WTC11 (cell line): ENCODE results near the gene CELSR2. TPM values are rescaled to one million over a fixed set of nuclear protein-coding genes. Genes with fewer than 3 reads are reported as not detected.

Experiments
- ATAC-seq: fragments of 200-7000 bp; cut with Tn5 transposase; 2 replicates; pipeline ENCODE4 v1.10.0; 2021; ENCODE audit warnings: mild to moderate bottlenecking, moderate library complexity
- CTCF ChIA-PET: fragments of 300-600 bp; sonication (Branson Sonifier 250); formaldehyde crosslinking; loops from one replicate; lab custom pipeline; 2021; ENCODE audit warnings: antibody characterized with exemption; lab: Charles Lee
- POLR2A ChIA-PET: fragments of 350-600 bp; sonication (Branson Sonifier 250); formaldehyde crosslinking; loops from one replicate; lab custom pipeline; 2021; ENCODE audit warnings: antibody characterized with exemption; lab: Charles Lee
- DNase-seq: peaks from one replicate; pipeline ENCODE4 v3.0.0; 2021; ENCODE audit warnings: low spot score
- H3K27ac Mint-ChIP-seq: 2 replicates; pipeline ENCODE4 v1.8.0; 2021; ENCODE audit warnings: mixed read lengths
- H3K27me3 Mint-ChIP-seq: 2 replicates; pipeline ENCODE4 v1.8.0; 2021; ENCODE audit warnings: low read depth, mild to moderate bottlenecking, moderate library complexity, mixed read lengths
- H3K36me3 Mint-ChIP-seq: 2 replicates; pipeline ENCODE4 v1.8.0; 2021; ENCODE audit warnings: mixed read lengths
- H3K4me1 Mint-ChIP-seq: 2 replicates; pipeline ENCODE4 v1.8.0; 2022; ENCODE audit warnings: mixed read lengths
- H3K4me3 Mint-ChIP-seq: 2 replicates; pipeline ENCODE4 v1.8.0; 2021; ENCODE audit warnings: mild to moderate bottlenecking, moderate library complexity, mixed read lengths
- H3K9me3 Mint-ChIP-seq: 2 replicates; pipeline ENCODE4 v1.8.0; 2021; ENCODE audit warnings: mixed read lengths
- CBFB ChIP-seq: sonication (generic); formaldehyde crosslinking; IDR thresholded peaks from 2 replicates; pipeline ENCODE4 v1.8.1; 2022; ENCODE audit warnings: mild to moderate bottlenecking, low read depth, missing genetic modification reagents
- EMX1 ChIP-seq: fragments of 250-450 bp; sonication (Bioruptor Pico); IDR thresholded peaks from 2 replicates; pipeline ENCODE4 v1.8.0; 2021; ENCODE audit warnings: mild to moderate bottlenecking
- GABPB1 ChIP-seq: sonication (generic); formaldehyde crosslinking; IDR thresholded peaks from 2 replicates; pipeline ENCODE4 v1.8.1; 2023; ENCODE audit warnings: mild to moderate bottlenecking, missing genetic modification reagents
- JAZF1 ChIP-seq: fragments of 250-450 bp; sonication (Bioruptor Pico); IDR thresholded peaks from 2 replicates; pipeline ENCODE4 v1.9.0; 2021; ENCODE audit warnings: moderate library complexity, mild to moderate bottlenecking, inconsistent platforms
- OVOL2 ChIP-seq: fragments of 250-450 bp; sonication (Bioruptor Pico); IDR thresholded peaks from 2 replicates; pipeline ENCODE4 v1.9.0; 2021; ENCODE audit warnings: mild to moderate bottlenecking, borderline replicate concordance
- SMAD3 ChIP-seq: sonication (generic); formaldehyde crosslinking; IDR thresholded peaks from 2 replicates; pipeline ENCODE4 v1.8.0; 2022; ENCODE audit warnings: missing genetic modification reagents, mild to moderate bottlenecking, borderline replicate concordance
- TCF7 ChIP-seq: sonication (generic); formaldehyde crosslinking; IDR thresholded peaks from 2 replicates; pipeline ENCODE4 v1.8.0; 2022; ENCODE audit warnings: mild to moderate bottlenecking, low read depth, missing genetic modification reagents, moderate library complexity
- TEAD1 ChIP-seq: sonication (generic); formaldehyde crosslinking; IDR thresholded peaks from 2 replicates; pipeline ENCODE4 v1.8.0; 2022; ENCODE audit warnings: mild to moderate bottlenecking, missing genetic modification reagents
- ZBTB21 ChIP-seq: sonication (generic); formaldehyde crosslinking; IDR thresholded peaks from 2 replicates; pipeline ENCODE4 v1.8.1; 2023; ENCODE audit warnings: mild to moderate bottlenecking, missing genetic modification reagents, borderline replicate concordance
- total RNA-seq: library from RNA; stranded (reverse); gene quantifications from 3 replicates; pipeline ENCODE4 v1.2.3, GENCODE V29; 2021
- TF ChIP-seq, protein P1 (sequence below): fragments of 250-450 bp; sonication (Bioruptor Pico); IDR thresholded peaks from 2 replicates; pipeline ENCODE4 v1.9.0; 2021; ENCODE audit warnings: mild to moderate bottlenecking
- TF ChIP-seq, protein P2 (sequence below): fragments of 250-450 bp; sonication (Bioruptor Pico); IDR thresholded peaks from 2 replicates; pipeline ENCODE4 v1.9.0; 2021; ENCODE audit warnings: moderate library complexity, mild to moderate bottlenecking, inconsistent platforms, borderline replicate concordance
- TF ChIP-seq, protein P3 (sequence below): sonication (generic); formaldehyde crosslinking; IDR thresholded peaks from 2 replicates; pipeline ENCODE4 v1.8.1; 2022; ENCODE audit warnings: mild to moderate bottlenecking, moderate library complexity, missing genetic modification reagents
- TF ChIP-seq, protein P4 (sequence below): sonication (generic); formaldehyde crosslinking; IDR thresholded peaks from 2 replicates; pipeline ENCODE4 v1.8.0; 2023; ENCODE audit warnings: missing genetic modification reagents, mild to moderate bottlenecking, borderline replicate concordance
- TF ChIP-seq, protein P5 (sequence below): sonication (generic); formaldehyde crosslinking; IDR thresholded peaks from 2 replicates; pipeline ENCODE4 v1.8.0; 2023; ENCODE audit warnings: missing genetic modification reagents
- TF ChIP-seq, protein P6 (sequence below): fragments of 200-600 bp; IDR thresholded peaks from 2 replicates; pipeline ENCODE4 v1.8.0; 2022; ENCODE audit warnings: antibody characterized with exemption

The CELSR2 gene
- total RNA-seq, 1 experiment from 2014 or later = 31.3 TPM

DNA sequence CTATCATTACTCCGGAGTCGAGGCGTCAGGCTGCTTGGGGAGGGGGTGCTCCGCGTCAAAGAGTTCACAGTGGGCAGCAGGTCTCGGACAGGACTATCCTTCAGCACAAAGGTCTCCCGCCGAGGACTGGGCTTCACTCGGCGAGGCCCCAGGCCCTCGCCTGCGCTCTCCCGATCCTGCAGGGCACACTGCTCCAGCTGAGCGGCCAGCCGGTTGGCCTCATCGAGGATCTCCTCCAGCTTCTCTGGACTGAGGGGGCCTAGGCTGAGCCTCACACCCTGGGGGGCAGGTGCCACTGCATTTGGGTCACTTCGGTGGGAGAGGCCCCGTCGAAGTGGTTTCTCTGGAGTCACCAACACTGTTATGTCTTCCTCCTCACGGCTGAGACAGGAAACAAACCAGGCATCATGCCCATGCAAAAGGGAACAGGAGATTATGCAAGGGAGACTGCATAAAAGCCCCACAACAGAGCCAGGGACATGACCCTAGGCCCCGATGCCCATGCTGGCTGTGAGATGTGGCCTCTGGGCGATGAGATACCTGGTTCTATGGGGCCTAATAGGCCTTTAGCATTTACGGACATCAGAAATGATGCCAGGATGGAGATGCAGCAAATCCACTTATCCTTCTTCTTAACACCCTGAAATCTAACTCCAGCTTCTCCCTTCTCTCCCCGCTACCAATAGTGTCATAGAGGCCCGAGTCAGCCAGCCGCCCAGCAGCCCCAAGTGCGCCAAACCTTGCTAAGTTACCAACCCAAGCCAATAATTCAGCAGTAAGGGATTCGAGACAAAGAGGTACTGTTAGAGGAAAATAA, 32.5 kb downstream of the CELSR2 start (continued):
- TF ChIP-seq, protein P1, sequence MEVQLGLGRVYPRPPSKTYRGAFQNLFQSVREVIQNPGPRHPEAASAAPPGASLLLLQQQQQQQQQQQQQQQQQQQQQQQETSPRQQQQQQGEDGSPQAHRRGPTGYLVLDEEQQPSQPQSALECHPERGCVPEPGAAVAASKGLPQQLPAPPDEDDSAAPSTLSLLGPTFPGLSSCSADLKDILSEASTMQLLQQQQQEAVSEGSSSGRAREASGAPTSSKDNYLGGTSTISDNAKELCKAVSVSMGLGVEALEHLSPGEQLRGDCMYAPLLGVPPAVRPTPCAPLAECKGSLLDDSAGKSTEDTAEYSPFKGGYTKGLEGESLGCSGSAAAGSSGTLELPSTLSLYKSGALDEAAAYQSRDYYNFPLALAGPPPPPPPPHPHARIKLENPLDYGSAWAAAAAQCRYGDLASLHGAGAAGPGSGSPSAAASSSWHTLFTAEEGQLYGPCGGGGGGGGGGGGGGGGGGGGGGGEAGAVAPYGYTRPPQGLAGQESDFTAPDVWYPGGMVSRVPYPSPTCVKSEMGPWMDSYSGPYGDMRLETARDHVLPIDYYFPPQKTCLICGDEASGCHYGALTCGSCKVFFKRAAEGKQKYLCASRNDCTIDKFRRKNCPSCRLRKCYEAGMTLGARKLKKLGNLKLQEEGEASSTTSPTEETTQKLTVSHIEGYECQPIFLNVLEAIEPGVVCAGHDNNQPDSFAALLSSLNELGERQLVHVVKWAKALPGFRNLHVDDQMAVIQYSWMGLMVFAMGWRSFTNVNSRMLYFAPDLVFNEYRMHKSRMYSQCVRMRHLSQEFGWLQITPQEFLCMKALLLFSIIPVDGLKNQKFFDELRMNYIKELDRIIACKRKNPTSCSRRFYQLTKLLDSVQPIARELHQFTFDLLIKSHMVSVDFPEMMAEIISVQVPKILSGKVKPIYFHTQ (CRISPR knock-in tag) = no peak
- TF ChIP-seq, protein P2, sequence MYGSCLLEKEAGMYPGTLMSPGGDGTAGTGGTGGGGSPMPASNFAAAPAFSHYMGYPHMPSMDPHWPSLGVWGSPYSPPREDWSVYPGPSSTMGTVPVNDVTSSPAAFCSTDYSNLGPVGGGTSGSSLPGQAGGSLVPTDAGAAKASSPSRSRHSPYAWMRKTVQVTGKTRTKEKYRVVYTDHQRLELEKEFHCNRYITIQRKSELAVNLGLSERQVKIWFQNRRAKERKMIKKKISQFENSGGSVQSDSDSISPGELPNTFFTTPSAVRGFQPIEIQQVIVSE (CRISPR knock-in tag) = no peak
- TF ChIP-seq EMX1 (CRISPR knock-in tag) = no peak
- no peak for TF ChIP-seq TCF7

DNA sequence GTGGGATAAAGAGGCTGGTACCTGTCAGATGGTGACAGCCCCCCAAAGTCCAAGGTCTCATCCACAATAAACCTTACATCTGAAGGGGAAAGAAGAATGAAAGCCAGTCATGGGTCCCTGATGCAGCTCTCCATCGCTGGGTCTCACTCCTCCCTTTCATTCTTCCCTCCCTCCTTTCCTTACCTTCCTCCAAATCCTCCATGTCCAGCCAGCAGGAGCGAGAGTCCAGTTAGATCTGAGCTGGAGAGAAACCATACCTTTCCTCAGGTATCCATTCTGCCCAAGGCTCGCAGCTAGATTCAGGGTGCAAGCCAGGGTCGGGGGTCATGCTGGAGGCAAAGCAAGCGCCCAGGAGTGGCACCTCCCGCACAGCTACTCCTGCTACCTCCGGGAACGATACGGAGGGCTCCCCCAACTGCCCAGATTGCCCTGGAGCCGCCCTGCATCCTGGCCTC, 33.2 kb downstream of the CELSR2 start:
- Mint-ChIP-seq H3K27me3 (no peaks in the 10 kb centered on the region; the same call in 1 of the 2 replicates), H3K27ac (no peak overlapping the region; the same call in 1 of the 2 replicates), H3K36me3 (peaks cover 24% of the 10 kb centered on the region), H3K4me3 (peak overlapping the region; percentile 99), H3K9me3 (no peaks in the 10 kb centered on the region), H3K4me1 (peaks cover 42% of the 10 kb centered on the region)
- ChIA-PET CTCF (interaction anchor here (0.8 to 2.8 kb wide), 20 partner anchors 9 to 250 kb away, joined by 3 to 28 read pairs (median 4); partner anchors contain the start of genes MYBPHL, PSMA5, SARS1 and SORT1), POLR2A (interaction anchor here (0.7 to 2.6 kb wide), 9 partner anchors 15 to 116 kb away, joined by 3 to 21 read pairs (median 4); partner anchors contain the start of genes MYBPHL and SORT1)
- ATAC-seq (peak; percentile 71), DNase-seq (peak; percentile 47)
- TF ChIP-seq, protein P3, sequence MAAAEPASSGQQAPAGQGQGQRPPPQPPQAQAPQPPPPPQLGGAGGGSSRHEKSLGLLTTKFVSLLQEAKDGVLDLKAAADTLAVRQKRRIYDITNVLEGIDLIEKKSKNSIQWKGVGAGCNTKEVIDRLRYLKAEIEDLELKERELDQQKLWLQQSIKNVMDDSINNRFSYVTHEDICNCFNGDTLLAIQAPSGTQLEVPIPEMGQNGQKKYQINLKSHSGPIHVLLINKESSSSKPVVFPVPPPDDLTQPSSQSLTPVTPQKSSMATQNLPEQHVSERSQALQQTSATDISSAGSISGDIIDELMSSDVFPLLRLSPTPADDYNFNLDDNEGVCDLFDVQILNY = no peak
- no peak for TF ChIP-seq TEAD1 (CRISPR knock-in tag)
- TF ChIP-seq ZBTB21 (CRISPR knock-in tag) = no peak
- no peak for TF ChIP-seq SMAD3 (CRISPR knock-in tag)
- TF ChIP-seq JAZF1 (CRISPR knock-in tag) = no peak
- no peak for TF ChIP-seq CBFB (CRISPR knock-in tag)
- TF ChIP-seq, protein P4, sequence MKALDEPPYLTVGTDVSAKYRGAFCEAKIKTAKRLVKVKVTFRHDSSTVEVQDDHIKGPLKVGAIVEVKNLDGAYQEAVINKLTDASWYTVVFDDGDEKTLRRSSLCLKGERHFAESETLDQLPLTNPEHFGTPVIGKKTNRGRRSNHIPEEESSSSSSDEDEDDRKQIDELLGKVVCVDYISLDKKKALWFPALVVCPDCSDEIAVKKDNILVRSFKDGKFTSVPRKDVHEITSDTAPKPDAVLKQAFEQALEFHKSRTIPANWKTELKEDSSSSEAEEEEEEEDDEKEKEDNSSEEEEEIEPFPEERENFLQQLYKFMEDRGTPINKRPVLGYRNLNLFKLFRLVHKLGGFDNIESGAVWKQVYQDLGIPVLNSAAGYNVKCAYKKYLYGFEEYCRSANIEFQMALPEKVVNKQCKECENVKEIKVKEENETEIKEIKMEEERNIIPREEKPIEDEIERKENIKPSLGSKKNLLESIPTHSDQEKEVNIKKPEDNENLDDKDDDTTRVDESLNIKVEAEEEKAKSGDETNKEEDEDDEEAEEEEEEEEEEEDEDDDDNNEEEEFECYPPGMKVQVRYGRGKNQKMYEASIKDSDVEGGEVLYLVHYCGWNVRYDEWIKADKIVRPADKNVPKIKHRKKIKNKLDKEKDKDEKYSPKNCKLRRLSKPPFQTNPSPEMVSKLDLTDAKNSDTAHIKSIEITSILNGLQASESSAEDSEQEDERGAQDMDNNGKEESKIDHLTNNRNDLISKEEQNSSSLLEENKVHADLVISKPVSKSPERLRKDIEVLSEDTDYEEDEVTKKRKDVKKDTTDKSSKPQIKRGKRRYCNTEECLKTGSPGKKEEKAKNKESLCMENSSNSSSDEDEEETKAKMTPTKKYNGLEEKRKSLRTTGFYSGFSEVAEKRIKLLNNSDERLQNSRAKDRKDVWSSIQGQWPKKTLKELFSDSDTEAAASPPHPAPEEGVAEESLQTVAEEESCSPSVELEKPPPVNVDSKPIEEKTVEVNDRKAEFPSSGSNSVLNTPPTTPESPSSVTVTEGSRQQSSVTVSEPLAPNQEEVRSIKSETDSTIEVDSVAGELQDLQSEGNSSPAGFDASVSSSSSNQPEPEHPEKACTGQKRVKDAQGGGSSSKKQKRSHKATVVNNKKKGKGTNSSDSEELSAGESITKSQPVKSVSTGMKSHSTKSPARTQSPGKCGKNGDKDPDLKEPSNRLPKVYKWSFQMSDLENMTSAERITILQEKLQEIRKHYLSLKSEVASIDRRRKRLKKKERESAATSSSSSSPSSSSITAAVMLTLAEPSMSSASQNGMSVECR (CRISPR knock-in tag) = no peak
- TF ChIP-seq GABPB1 (CRISPR knock-in tag) = no peak
- TF ChIP-seq, protein P5, sequence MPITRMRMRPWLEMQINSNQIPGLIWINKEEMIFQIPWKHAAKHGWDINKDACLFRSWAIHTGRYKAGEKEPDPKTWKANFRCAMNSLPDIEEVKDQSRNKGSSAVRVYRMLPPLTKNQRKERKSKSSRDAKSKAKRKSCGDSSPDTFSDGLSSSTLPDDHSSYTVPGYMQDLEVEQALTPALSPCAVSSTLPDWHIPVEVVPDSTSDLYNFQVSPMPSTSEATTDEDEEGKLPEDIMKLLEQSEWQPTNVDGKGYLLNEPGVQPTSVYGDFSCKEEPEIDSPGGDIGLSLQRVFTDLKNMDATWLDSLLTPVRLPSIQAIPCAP (CRISPR knock-in tag) = no peak
- TF ChIP-seq, protein P6, sequence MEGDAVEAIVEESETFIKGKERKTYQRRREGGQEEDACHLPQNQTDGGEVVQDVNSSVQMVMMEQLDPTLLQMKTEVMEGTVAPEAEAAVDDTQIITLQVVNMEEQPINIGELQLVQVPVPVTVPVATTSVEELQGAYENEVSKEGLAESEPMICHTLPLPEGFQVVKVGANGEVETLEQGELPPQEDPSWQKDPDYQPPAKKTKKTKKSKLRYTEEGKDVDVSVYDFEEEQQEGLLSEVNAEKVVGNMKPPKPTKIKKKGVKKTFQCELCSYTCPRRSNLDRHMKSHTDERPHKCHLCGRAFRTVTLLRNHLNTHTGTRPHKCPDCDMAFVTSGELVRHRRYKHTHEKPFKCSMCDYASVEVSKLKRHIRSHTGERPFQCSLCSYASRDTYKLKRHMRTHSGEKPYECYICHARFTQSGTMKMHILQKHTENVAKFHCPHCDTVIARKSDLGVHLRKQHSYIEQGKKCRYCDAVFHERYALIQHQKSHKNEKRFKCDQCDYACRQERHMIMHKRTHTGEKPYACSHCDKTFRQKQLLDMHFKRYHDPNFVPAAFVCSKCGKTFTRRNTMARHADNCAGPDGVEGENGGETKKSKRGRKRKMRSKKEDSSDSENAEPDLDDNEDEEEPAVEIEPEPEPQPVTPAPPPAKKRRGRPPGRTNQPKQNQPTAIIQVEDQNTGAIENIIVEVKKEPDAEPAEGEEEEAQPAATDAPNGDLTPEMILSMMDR = no peak
- no peak for TF ChIP-seq OVOL2 (CRISPR knock-in tag)
